IMR-90 (cell line): ENCODE measurements around the gene XYLT2. TPM values are rescaled to one million over a fixed set of nuclear protein-coding genes. Genes with fewer than 3 reads are reported as not detected.

Experiments
- ATAC-seq: fragments of 200-7000 bp; cut with Tn5 transposase; 2 replicates; pipeline ENCODE4 v1.9.1; 2020; ENCODE audit warnings: low read depth, mild to moderate bottlenecking, moderate library complexity
- BruUV-seq: library from RNA; stranded (reverse); fragments of 400-500 nt; replicated peaks from 2 replicates; lab custom pipeline; 2021; lab: Mats Ljungman, UMichigan
- CTCF ChIA-PET: fragments of 300-600 bp; formaldehyde crosslinking; extraction: SDS; loops from one replicate; lab custom pipeline; 2021; ENCODE audit warnings: antibody characterized with exemption; lab: Yijun Ruan, JAX
- POLR2A ChIA-PET: fragments of 300-600 bp; sonication (Branson Sonifier 250); formaldehyde crosslinking; loops from one replicate; lab custom pipeline; 2022; ENCODE audit warnings: antibody characterized with exemption; ENCODE audit not compliant: unreplicated experiment; lab: Charles Lee
- DNase-seq: peaks from one replicate; pipeline ENCODE4 v3.0.0; 2013
- H2AFZ ChIP-seq: replicated peaks from 2 replicates; pipeline ENCODE3; 2013; ENCODE audit warnings: low read length, mild to moderate bottlenecking; ENCODE audit not compliant: poor library complexity
- H2AK5ac ChIP-seq: 2 replicates; pipeline ENCODE4 v1.6.1; 2013; ENCODE audit warnings: low read depth, low read length, inconsistent platforms
- H2AK9ac ChIP-seq: replicated peaks from 2 replicates; pipeline ENCODE3; 2013; ENCODE audit warnings: mild to moderate bottlenecking, low read depth, low read length, moderate library complexity; ENCODE audit not compliant: poor library complexity
- H2BK120ac ChIP-seq: 2 replicates; pipeline ENCODE4 v1.6.1; 2013; ENCODE audit warnings: low read depth, low read length, inconsistent platforms
- H2BK15ac ChIP-seq: 3 replicates; pipeline ENCODE4 v1.6.1; 2013; ENCODE audit warnings: low read depth, low read length, inconsistent platforms
- H2BK20ac ChIP-seq: 2 replicates; pipeline ENCODE4 v1.6.1; 2013; ENCODE audit warnings: low read depth, mild to moderate bottlenecking, inconsistent platforms, low read length, moderate library complexity
- H2BK5ac ChIP-seq: 2 replicates; pipeline ENCODE4 v1.6.1; 2013; ENCODE audit warnings: mild to moderate bottlenecking, low read depth, low read length, inconsistent platforms; ENCODE audit not compliant: poor library complexity, severe bottlenecking
- H3K14ac ChIP-seq: replicated peaks from 2 replicates; pipeline ENCODE4 v1.6.1; 2013; ENCODE audit warnings: low read depth, low read length, inconsistent platforms
- H3K18ac ChIP-seq: 2 replicates; pipeline ENCODE4 v1.6.1; 2013; ENCODE audit warnings: low read depth, low read length, control low read depth
- H3K23ac ChIP-seq: 2 replicates; pipeline ENCODE4 v1.6.1; 2013; ENCODE audit warnings: low read depth, low read length, inconsistent platforms
- H3K27ac ChIP-seq: 2 replicates; pipeline ENCODE4 v1.5.1; 2013; ENCODE audit warnings: mild to moderate bottlenecking, control low read depth, low read length; ENCODE audit not compliant: insufficient read depth
- H3K27me3 ChIP-seq: 2 replicates; pipeline ENCODE4 v1.6.1; 2013; ENCODE audit warnings: low read length; ENCODE audit not compliant: control insufficient read depth, insufficient read depth
- H3K36me3 ChIP-seq: 2 replicates; pipeline ENCODE4 v1.6.1; 2013; ENCODE audit warnings: low read length, mixed read lengths; ENCODE audit not compliant: control insufficient read depth, insufficient read depth
- H3K4ac ChIP-seq: 2 replicates; pipeline ENCODE4 v1.6.1; 2013; ENCODE audit warnings: low read depth, low read length, inconsistent platforms
- H3K4me1 ChIP-seq: 2 replicates; pipeline ENCODE4 v1.6.1; 2013; ENCODE audit warnings: low read length, mixed read lengths; ENCODE audit not compliant: control insufficient read depth, insufficient read depth
- H3K4me2 ChIP-seq: 2 replicates; pipeline ENCODE4 v1.6.1; 2013; ENCODE audit warnings: low read depth, mild to moderate bottlenecking, control low read depth, low read length, moderate library complexity
- H3K4me3 ChIP-seq: 2 replicates; pipeline ENCODE4 v1.5.1; 2013; ENCODE audit warnings: low read depth, mild to moderate bottlenecking, control low read depth, low read length, moderate library complexity; ENCODE audit not compliant: insufficient read depth
- H3K56ac ChIP-seq: 2 replicates; pipeline ENCODE4 v1.6.1; 2013; ENCODE audit warnings: low read length, inconsistent platforms; ENCODE audit not compliant: insufficient read depth; ENCODE audit errors: extremely low read depth
- H3K79me1 ChIP-seq, 2 experiments: 2 replicates each; pipeline ENCODE4 v1.6.1; 2013; ENCODE audit warnings: low read length in 2 of 2, inconsistent platforms in 1 of 2, low read depth in 1 of 2
- H3K9ac ChIP-seq: 2 replicates; pipeline ENCODE4 v1.6.1; 2013; ENCODE audit warnings: low read depth, low read length, control low read depth
- H3K9me1 ChIP-seq: 2 replicates; pipeline ENCODE4 v1.6.1; 2013; ENCODE audit warnings: low read length, inconsistent platforms; ENCODE audit not compliant: insufficient read depth
- H3K9me3 ChIP-seq: 2 replicates; pipeline ENCODE4 v1.6.1; 2013; ENCODE audit warnings: low read length; ENCODE audit not compliant: control insufficient read depth, insufficient read depth
- H4K20me1 ChIP-seq: 2 replicates; pipeline ENCODE4 v1.6.1; 2013; ENCODE audit warnings: low read length, inconsistent platforms; ENCODE audit not compliant: insufficient read depth
- H4K5ac ChIP-seq: 2 replicates; pipeline ENCODE4 v1.6.1; 2013; ENCODE audit warnings: mild to moderate bottlenecking, low read depth, low read length, control low read depth
- H4K8ac ChIP-seq, 2 experiments: 2 replicates each; pipeline ENCODE4 v1.6.1; 2013; ENCODE audit warnings: low read depth in 2 of 2, low read length in 2 of 2, control low read depth in 1 of 2, inconsistent platforms in 1 of 2
- H4K91ac ChIP-seq: 2 replicates; pipeline ENCODE4 v1.6.1; 2013; ENCODE audit warnings: low read depth, low read length, inconsistent platforms; ENCODE audit not compliant: insufficient read depth
- CTCF ChIP-seq: conservative IDR thresholded peaks from 2 replicates; pipeline ENCODE4 v1.5.1; 2012; ENCODE audit warnings: mild to moderate bottlenecking, low read depth, low read length, improper control_type of control experiment
- RAD21 ChIP-seq: IDR thresholded peaks from 2 replicates; pipeline ENCODE4 v1.6.1; 2012; ENCODE audit warnings: low read length, improper control_type of control experiment
- WGBS, 2 experiments: methylation state at CpG; one replicate each; pipeline versions ENCODE4 v1.1.5 to v1.1.7; 2013; ENCODE audit warnings: missing lambda C conversion rate in 2 of 2; ENCODE audit not compliant: insufficient read length in 1 of 2; ENCODE audit errors: extremely low coverage in 2 of 2; 5-methylcytosine and 5-hydroxymethylcytosine counted together
- dilution Hi-C: fragments of 300-500 bp; cut with HindIII; formaldehyde crosslinking; loops from one replicate; pipeline ENCODE4 v1.14.3; 2018; ENCODE audit warnings: low sequenced_read_pairs; ENCODE audit not compliant: unreplicated experiment
- in situ Hi-C: fragments of 300-500 bp; cut with MboI; formaldehyde crosslinking; loops from 3 replicates; pipeline ENCODE4 v1.14.3; 2019; ENCODE audit warnings: low sequenced_read_pairs, inconsistent platforms, mixed read lengths
- intact Hi-C: fragments of 100-400 bp; cut with micrococcal nuclease; formaldehyde crosslinking; loops from 2 replicates; pipeline ENCODE4 v1.10.0; 2022
- polyA plus RNA-seq, 3 experiments: library from polyadenylated mRNA; depleted of rRNA; stranded (reverse); fragments of >200 nt; gene quantifications; 2 replicates each; pipeline ENCODE4 v1.2.3, GENCODE V29; 2012; ENCODE audit warnings: low replicate concordance in 1 of 3
- total RNA-seq: library from RNA; depleted of rRNA; stranded (reverse); fragments of >200 nt; gene quantifications from 2 replicates; pipeline ENCODE4 v1.2.3, GENCODE V29; 2012

XYLT2 gene
- total and polyA plus RNA-seq, 2 of the 4 experiments (the other 2 are of a cell fraction): 27.7 to 31.9 TPM

- H3K4me2 ChIP-seq: peak overlapping the region; percentile 18; the same call in 1 of the 2 replicates
- intact Hi-C loops (no loop called here), dilution Hi-C loops (no loop called here), in situ Hi-C loops (no loop called here)
- POLR2A ChIA-PET: no interaction called here
- H3K4me3 ChIP-seq: no peak overlapping the region
- no peak overlapping the region; the same call in 1 of the 2 replicates for H4K91ac ChIP-seq
- H2BK120ac ChIP-seq: peak overlapping the region; percentile 32; the same call in 1 of the 2 replicates
- peak overlapping the region; percentile 89 for H2AK9ac ChIP-seq
- peaks cover 8% of the 10 kb centered on the region; the same call in 1 of the 2 replicates for H3K36me3 ChIP-seq
- peak overlapping the region; percentile 68 for H2AFZ ChIP-seq
- 83% methylated on average over 1 of the region's 7 CpGs; no CpG with 5 or more reads in 1 of the 2 experiments for WGBS, 2 experiments
- H3K27me3 ChIP-seq: no peaks in the 10 kb centered on the region
- BruUV-seq: no TSS peak
- H2BK20ac ChIP-seq: no peak overlapping the region
- H4K8ac ChIP-seq: peak overlapping the region; percentile 58 to 60; a peak in 2 of 4 replicates
- ATAC-seq (peak; percentile 6; the same call in 1 of the 2 replicates), DNase-seq (peak; percentile 53)
- no peaks in the 10 kb centered on the region for H3K9me3 ChIP-seq
- peak overlapping the region; percentile 54 for H3K4ac ChIP-seq
- H3K23ac ChIP-seq: peak overlapping the region; percentile 60; the same call in 1 of the 2 replicates
- H2AK5ac ChIP-seq: peak overlapping the region; percentile 85
- H3K18ac ChIP-seq: no peak overlapping the region
- H2BK5ac ChIP-seq: no peak overlapping the region
- peaks cover 38 to 74% of the 10 kb centered on the region in 2 experiments for H3K79me1 ChIP-seq
- TF ChIP-seq CTCF (no peak), RAD21 (no peak)
- H3K4me1 ChIP-seq: peaks cover 19% of the 10 kb centered on the region
- H3K14ac ChIP-seq: peak overlapping the region; percentile 30
- H4K20me1 ChIP-seq: peaks cover 45% of the 10 kb centered on the region
- H4K5ac ChIP-seq: no peak overlapping the region
- H3K56ac ChIP-seq: no peak overlapping the region
- H3K9ac ChIP-seq: peak overlapping the region; percentile 31; the same call in 1 of the 2 replicates
- no peak overlapping the region; the same call in 1 of the 2 replicates for H3K27ac ChIP-seq
- CTCF ChIA-PET: interaction anchor here (1.8 kb wide), 1 partner anchor 13 kb away, joined by 7 read pairs; no protein-coding TSS in a partner anchor
- peaks cover 35% of the 10 kb centered on the region for H3K9me1 ChIP-seq
- H2BK15ac ChIP-seq: no peak overlapping the region
Measured at GRCh38 chr17:50348522-50349242, 2.8 kb downstream of the XYLT2 start.
